Myocyte (in vitro differentiated cells): Measurements from ENCODE around the gene NUP188. TPM values are rescaled to one million over a fixed set of nuclear protein-coding genes. Genes with fewer than 3 reads are reported as not detected.
"Not testable (repeated sequence)": the region's sequence is repeated elsewhere in the genome, so short reads cannot be mapped to it uniquely, and the experiment has no call there.

ENCODE experiments used
- DNase-seq: peaks from one replicate; pipeline ENCODE4 v3.0.0-alpha.2; 2012; ENCODE audit warnings: low read depth
- total RNA-seq: library from RNA; depleted of rRNA; stranded (reverse); fragments of >200 nt; gene quantifications from 2 replicates; pipeline ENCODE4 v1.2.3, GENCODE V29; 2014

NUP188 gene
- total RNA-seq, 1 donor from 2014 or later, result 53.6 TPM

DNA sequence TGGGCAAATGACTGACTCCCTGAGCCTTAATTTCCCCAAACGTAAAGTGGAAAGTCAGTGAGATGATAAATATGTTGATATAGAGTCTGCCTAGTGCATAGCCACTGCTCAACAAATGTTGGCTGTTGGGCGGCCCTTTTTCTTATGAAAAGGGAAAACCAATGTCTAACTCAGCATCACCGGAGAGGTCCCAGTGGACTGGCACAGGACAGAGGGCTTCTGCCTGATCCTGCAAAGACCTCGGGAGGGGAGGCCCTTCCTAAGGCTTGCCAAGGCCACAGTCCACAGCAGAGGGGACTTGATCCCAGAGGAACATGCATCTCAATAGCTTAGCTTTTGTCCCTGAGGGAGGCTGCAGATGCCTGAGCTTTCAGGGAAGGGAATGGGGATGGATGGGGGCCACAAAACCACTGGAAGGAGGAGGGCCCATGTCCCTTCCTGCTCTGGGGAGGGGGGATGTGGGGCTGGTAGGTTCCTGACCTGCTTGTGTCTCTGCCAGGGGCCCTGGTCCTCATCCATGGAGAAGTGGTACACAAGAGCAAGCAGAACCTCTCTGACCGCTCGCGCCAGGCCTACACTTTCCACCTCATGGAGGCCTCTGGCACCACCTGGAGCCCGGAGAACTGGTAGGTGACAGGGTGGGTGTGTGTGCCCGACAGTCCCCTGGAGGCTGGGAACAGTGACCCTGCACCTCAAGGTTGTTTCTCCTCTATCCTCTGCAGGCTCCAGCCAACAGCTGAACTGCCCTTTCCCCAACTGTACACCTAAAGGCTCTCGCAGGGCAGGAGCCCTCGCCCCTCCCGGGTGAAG lies 6.3 kb upstream of the NUP188 start:
- DNase-seq, result no peak

- no peak for DNase-seq
Measured at GRCh38 chr9:128943832-128944620, 3.5 kb upstream of the NUP188 start.

- not testable (repeated sequence) for DNase-seq
Measured at GRCh38 chr9:128944966-128945365, 2.5 kb upstream of the NUP188 start.

GRCh38 chr9:128945798-128946501 lies 1.5 kb upstream of the NUP188 start:
- DNase-seq, result no peak

DNA sequence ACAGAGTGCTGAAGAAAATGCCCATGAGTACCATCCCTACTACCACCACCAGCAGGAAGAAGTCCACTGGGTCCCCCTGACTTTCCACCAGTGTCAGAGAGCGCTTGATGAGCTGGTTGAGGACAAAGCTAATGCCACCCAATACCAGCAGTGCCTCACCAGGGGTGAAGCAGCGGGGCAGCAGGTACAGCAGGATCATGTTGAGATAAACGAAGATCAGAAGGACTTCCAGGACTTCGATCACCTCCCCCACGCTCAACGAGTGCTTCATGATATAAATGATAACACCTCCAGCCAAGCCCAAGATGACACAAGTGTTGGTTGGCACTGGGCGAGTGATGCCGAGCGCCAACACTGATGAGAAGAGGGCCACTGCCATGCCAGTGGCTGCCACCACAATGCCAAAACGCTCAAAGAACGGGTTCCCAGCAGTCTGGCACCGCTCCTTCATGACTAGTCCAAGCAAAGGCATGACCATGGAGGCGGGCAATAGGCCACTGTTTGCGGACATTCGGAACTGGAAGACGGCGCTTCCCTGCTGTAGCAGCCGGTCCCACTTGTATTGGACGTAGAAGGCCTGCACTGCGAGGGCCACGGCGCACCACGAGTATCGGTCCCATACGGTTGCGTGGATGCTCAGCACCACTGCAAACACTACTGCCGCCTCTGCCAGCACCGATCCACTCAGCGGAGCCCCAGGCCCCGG lies 775 bp upstream of the NUP188 start:
- DNase-seq, result no peak

GRCh38 chr9:128947277-128947526 lies 297 bp upstream of the NUP188 start:
- DNase-seq, result no peak

DNA sequence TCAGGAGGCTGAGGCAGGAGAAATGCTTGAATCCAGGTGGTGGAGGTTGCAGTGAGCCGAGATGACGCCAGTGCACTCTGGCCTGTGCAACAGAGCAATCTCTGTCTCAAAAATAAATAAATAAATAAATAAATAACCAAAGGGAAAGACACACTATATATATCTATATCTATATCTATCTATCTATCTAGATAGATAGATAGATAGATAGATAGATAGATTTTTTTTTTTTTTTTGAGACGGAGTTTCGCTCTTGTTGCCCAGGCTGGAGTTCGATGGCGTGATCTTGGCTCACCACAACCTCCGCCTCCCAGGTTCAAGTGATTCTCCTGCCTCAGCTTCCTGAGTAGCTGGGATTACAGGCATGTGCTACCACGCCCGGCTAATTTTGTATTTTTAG lies 13.9 kb downstream of the NUP188 start:
- DNase-seq, result not testable (repeated sequence)

DNA sequence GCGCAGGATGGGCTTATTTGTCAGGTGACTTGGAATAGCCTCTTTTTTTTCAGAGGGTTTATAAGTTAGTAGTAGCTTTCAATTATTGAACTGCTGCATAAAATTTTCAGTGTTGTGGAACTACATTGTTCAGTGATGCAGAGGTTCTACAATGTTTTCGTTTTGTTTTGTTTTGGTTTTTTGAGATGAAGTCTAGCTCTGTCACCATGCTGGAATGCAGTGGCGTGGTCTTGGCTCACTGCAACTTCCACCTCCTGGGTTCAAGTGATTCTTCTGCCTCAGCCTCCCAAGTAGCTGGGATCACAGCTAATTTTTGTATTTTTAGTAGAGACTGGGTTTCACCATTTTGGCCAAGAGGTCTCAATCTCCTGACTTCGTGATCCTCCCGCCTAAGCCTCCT lies 22.0 kb downstream of the NUP188 start:
- no peak for DNase-seq

DNA sequence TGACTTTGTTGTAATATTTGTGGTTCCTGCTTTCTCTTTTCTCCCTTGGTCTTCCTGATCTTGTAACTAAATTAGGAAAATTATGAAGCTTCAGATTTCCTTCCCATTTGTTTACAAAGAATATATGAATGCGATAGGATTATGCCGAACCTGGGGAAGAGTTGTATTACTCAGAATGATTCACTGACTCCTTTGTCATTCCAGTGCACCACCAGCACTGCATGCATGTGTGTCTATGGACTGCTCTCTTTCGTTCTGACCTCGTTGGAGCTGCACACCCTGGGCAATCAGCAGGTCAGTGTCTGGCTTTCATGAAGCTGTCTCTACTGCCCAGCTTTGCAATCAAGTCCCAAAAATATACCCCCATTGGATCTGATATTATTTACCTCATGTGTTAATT lies 25.5 kb downstream of the NUP188 start:
- peak; percentile 24 for DNase-seq

GRCh38 chr9:128979111-128979510 lies 31.6 kb downstream of the NUP188 start:
- no peak for DNase-seq

DNA sequence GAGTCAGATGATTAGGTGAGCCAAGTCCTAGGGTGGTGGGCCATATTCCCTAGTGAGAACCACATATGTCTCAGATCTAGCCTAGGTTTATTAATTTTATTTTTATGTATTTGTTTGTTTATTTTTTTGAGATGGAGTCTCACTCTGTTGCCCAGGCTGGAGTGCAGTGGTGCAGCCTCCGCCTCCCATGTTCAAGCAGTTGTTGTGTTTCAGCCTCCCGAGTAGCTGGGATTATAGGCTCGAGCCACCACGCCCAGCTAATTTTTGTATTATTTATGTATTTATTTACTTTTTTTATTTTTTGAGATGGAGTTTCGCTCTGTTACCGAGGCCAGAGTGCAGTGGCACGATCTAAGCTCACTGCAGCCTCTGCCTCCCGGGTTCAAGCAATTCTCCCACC lies 36.0 kb downstream of the NUP188 start:
- no peak for DNase-seq

GRCh38 chr9:128986671-128987070 lies 39.2 kb downstream of the NUP188 start:
- DNase-seq, result no peak

GRCh38 chr9:128987805-128988204 lies 40.3 kb downstream of the NUP188 start:
- peak; percentile 95 for DNase-seq

DNA sequence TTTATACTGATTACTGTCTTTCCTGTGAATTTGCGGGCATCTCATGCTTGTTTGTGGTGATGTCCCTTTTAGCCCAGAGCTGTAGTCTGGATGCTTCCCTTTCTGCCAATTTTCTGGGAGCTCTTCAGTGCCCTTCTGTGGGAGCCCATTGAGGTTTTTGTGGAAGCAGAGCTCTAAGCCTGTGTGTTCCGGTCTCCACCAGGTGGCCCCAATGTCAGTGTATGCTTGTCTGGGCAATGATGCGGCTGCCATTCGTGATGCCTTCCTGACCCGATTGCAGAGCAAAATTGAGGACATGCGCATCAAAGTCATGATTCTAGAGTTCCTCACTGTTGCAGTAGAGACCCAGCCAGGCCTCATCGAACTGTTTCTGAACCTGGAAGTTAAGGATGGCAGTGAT lies 45.5 kb downstream of the NUP188 start:
- DNase-seq, result peak; percentile 61

GRCh38 chr9:128995791-128996190 lies 48.3 kb downstream of the NUP188 start:
- no peak for DNase-seq

GRCh38 chr9:128998462-128998861 lies 51.0 kb downstream of the NUP188 start:
- DNase-seq, result no peak

DNA sequence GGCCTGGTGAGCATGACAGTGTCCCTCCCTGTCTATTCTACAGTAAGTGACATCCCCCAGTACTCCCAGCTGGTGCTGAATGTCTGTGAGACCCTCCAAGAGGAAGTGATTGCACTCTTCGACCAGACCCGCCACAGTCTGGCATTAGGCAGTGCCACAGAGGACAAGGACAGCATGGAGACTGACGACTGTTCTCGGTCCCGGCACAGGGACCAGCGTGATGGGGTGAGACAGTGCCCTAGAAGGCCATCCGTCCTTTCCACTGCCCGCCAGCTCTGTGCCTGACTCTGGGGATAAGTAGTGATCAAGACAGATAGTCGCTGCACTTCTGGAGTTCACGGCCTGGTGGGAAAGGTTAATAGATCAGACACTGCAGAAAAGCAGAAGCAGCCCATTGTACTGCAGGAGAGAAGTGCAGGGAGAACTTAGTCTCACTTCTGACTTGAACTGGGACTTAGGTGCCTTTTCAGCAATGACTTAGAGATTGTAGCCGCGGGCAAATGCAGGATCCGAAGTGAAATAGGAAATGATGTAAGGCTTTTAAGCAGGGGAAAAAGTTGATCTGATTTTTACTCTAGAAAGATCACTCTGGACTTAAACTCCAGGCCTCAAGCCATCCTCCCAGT lies 52.2 kb downstream of the NUP188 start:
- no peak for DNase-seq

DNA sequence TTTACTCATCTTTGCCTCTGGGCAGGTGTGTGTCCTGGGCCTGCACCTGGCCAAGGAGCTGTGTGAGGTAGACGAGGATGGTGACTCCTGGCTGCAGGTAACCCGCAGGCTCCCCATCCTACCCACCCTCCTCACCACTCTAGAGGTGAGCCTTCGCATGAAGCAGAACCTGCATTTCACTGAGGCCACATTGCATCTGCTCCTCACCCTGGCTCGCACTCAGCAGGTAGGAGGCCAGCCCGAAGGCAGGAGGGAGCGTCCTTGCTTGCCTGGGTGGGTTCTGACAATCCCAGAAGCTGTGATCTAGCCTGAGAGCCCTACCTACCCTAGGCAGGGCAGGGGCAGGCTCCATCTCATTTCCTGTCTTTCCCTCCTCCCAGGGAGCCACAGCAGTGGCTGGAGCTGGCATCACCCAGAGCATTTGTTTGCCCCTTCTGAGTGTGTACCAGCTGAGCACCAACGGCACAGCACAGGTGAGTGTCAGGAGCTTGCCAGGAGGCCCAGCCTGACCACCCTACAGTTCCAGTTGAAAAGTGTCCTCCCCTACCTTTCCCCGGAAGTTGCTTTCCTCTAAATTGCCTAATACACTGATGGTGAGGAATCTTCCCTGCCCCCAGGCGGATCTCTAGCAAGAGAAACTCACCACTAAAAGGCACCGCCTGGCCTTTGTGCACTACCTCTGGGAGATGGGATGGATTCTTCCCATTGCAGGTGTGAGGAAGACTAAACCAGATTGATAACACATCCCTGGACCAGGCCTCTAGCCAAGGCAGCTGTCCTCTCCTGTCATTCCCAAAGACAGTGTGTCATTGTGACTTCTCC lies 54.2 kb downstream of the NUP188 start:
- peak; percentile 39 for DNase-seq

GRCh38 chr9:129002992-129003391 lies 55.5 kb downstream of the NUP188 start:
- no peak for DNase-seq

GRCh38 chr9:129004173-129004572 lies 56.7 kb downstream of the NUP188 start:
- not testable (repeated sequence) for DNase-seq
